AG04449 (cell line): ENCODE measurements around the gene DGKD.

Source experiments
- CTCF ChIA-PET: fragments of 350-600 bp; formaldehyde crosslinking; extraction: SDS; loops from one replicate; lab custom pipeline; 2021; ENCODE audit warnings: antibody characterized with exemption; lab: Yijun Ruan, JAX
- POLR2A ChIA-PET: fragments of 400-600, 350-600 bp; formaldehyde crosslinking; extraction: SDS; loops from one replicate; lab custom pipeline; 2020; ENCODE audit warnings: antibody characterized with exemption, inconsistent platforms; lab: Yijun Ruan, JAX
- DNase-seq: peaks from one replicate; pipeline ENCODE4 v3.0.0-alpha.2; 2010; ENCODE audit warnings: low read depth, low spot score
- H3K4me3 ChIP-seq: 2 replicates; pipeline ENCODE4 v1.5.1; 2011; ENCODE audit warnings: low read depth, mild to moderate bottlenecking, control low read depth, low read length
- CTCF ChIP-seq: IDR thresholded peaks from one replicate; pipeline ENCODE4 v1.5.1; 2011; ENCODE audit warnings: mild to moderate bottlenecking, moderate library complexity, low read length, control low read depth, inconsistent platforms; ENCODE audit not compliant: insufficient read depth; ENCODE audit errors: missing control alignments

Gene DGKD

GRCh38 chr2:233434666-233435330 lies 80.5 kb downstream of the DGKD start:
- no peak overlapping the region for H3K4me3 ChIP-seq
- DNase-seq = no peak
- CTCF ChIA-PET = interaction anchor here (1.0 to 10.7 kb wide), 6 partner anchors 7 to 31 kb away, joined by 3 to 117 read pairs (median 26); no protein-coding TSS in a partner anchor
- POLR2A ChIA-PET = no interaction called here
- no peak for TF ChIP-seq CTCF

GRCh38 chr2:233435436-233436190 lies 81.3 kb downstream of the DGKD start:
- no peak overlapping the region for H3K4me3 ChIP-seq
- ChIA-PET POLR2A (no interaction called here), CTCF (interaction anchor here (1.0 to 10.7 kb wide), 4 partner anchors 8 to 32 kb away, joined by 3 to 117 read pairs (median 52); no protein-coding TSS in a partner anchor)
- TF ChIP-seq CTCF = no peak
- DNase-seq = no peak

- CTCF ChIA-PET = interaction anchor here (6.0 to 10.7 kb wide), 3 partner anchors 8 to 32 kb away, joined by 48 to 117 read pairs (median 55); no protein-coding TSS in a partner anchor
- no peak for TF ChIP-seq CTCF
- POLR2A ChIA-PET = no interaction called here
- H3K4me3 ChIP-seq = no peak overlapping the region
- no peak for DNase-seq
Observed at GRCh38 chr2:233436191-233436581, 81.9 kb downstream of the DGKD start.

- DNase-seq = no peak
- no peak overlapping the region for H3K4me3 ChIP-seq
- POLR2A ChIA-PET = no interaction called here
- no peak for TF ChIP-seq CTCF
- CTCF ChIA-PET = interaction anchor here (1.0 to 10.7 kb wide), 4 partner anchors 7 to 83 kb away, joined by 3 to 117 read pairs (median 52); no protein-coding TSS in a partner anchor
Observed at GRCh38 chr2:233436691-233437438, 82.6 kb downstream of the DGKD start.

GRCh38 chr2:233437439-233437955 lies 83.2 kb downstream of the DGKD start:
- no peak for TF ChIP-seq CTCF
- ChIA-PET CTCF (interaction anchor here (1.0 to 10.7 kb wide), 4 partner anchors 12 to 84 kb away, joined by 3 to 117 read pairs (median 29); no protein-coding TSS in a partner anchor), POLR2A (no interaction called here)
- H3K4me3 ChIP-seq = no peak overlapping the region
- DNase-seq = no peak
